LoVo (cell line): ENCODE measurements around the gene SPINT3.

Source experiments
- DNase-seq: peaks from one replicate; pipeline ENCODE4 v3.0.0-alpha.2; 2016; ENCODE audit warnings: low spot score

SPINT3 gene

GRCh38 chr20:45515147-45515913 lies at the start of gene SPINT3:
TSS of gene SPINT3 (minus strand) at chr20:45515622. CDS start at chr20:45515608, 14 bp downstream.
- no peak for DNase-seq

- DNase-seq = no peak
These were observed 49.4 kb upstream of the SPINT3 start for GRCh38 chr20:45564760-45565276.

GRCh38 chr20:45555198-45555597 lies 39.8 kb upstream of the SPINT3 start:
- DNase-seq = no peak

GRCh38 chr20:45552456-45552855 lies 37.0 kb upstream of the SPINT3 start:
- no peak for DNase-seq

- DNase-seq = no peak
These were observed 35.3 kb upstream of the SPINT3 start for GRCh38 chr20:45550765-45551164.

GRCh38 chr20:45548410-45548809 lies 33.0 kb upstream of the SPINT3 start:
- DNase-seq = no peak

- no peak for DNase-seq
These were observed 31.9 kb upstream of the SPINT3 start, which contains the start of gene EPPIN for GRCh38 chr20:45547206-45547770. TSS of gene EPPIN (minus strand) at chr20:45547401. CDS start at chr20:45547357, 44 bp downstream.

GRCh38 chr20:45545754-45546453 lies 30.5 kb upstream of the SPINT3 start:
- DNase-seq = peak; percentile 15

- DNase-seq = no peak
These were observed 29.9 kb upstream of the SPINT3 start for GRCh38 chr20:45545351-45545750.

GRCh38 chr20:45539382-45539781 lies 24.0 kb upstream of the SPINT3 start, which contains the start of gene WFDC6:
TSS of gene WFDC6 (minus strand) at chr20:45539482. CDS start at chr20:45539407, 75 bp downstream.
- DNase-seq = no peak

- no peak for DNase-seq
These were observed 22.9 kb upstream of the SPINT3 start for GRCh38 chr20:45538209-45538799.

GRCh38 chr20:45527294-45527693 lies 11.9 kb upstream of the SPINT3 start:
- DNase-seq = no peak

- no peak for DNase-seq
These were observed 8.4 kb upstream of the SPINT3 start for GRCh38 chr20:45523821-45524220.

- peak; percentile 4 for DNase-seq
These were observed 2.9 kb upstream of the SPINT3 start for GRCh38 chr20:45518282-45518681.

- DNase-seq = no peak
These were observed 5.1 kb downstream of the SPINT3 start for GRCh38 chr20:45510242-45510862.

GRCh38 chr20:45509091-45509490 lies 6.3 kb downstream of the SPINT3 start:
- DNase-seq = no peak

GRCh38 chr20:45508068-45508886 lies 7.1 kb downstream of the SPINT3 start:
- no peak for DNase-seq

GRCh38 chr20:45507011-45507820 lies 8.2 kb downstream of the SPINT3 start:
- no peak for DNase-seq

GRCh38 chr20:45506398-45506797 lies 9.0 kb downstream of the SPINT3 start:
- no peak for DNase-seq

GRCh38 chr20:45503403-45503802 lies 12.0 kb downstream of the SPINT3 start:
- no peak for DNase-seq
